ENCODE results near the gene TIAM1.

The TIAM1 gene

GRCh38 chr21:31159808-31160207, 184.3 kb downstream of the TIAM1 start:
- H3K27me3 ChIP-seq, result no peaks in the 10 kb centered on the region
- H3K4me3 ChIP-seq (ENCODE audit: low read depth, low read length), result peak overlapping the region; percentile 81
- DNase-seq, result no peak
- no peaks in the 10 kb centered on the region for H3K9me3 ChIP-seq
- peaks cover 3% of the 10 kb centered on the region for H3K4me1 ChIP-seq
- TF ChIP-seq, protein P1, sequence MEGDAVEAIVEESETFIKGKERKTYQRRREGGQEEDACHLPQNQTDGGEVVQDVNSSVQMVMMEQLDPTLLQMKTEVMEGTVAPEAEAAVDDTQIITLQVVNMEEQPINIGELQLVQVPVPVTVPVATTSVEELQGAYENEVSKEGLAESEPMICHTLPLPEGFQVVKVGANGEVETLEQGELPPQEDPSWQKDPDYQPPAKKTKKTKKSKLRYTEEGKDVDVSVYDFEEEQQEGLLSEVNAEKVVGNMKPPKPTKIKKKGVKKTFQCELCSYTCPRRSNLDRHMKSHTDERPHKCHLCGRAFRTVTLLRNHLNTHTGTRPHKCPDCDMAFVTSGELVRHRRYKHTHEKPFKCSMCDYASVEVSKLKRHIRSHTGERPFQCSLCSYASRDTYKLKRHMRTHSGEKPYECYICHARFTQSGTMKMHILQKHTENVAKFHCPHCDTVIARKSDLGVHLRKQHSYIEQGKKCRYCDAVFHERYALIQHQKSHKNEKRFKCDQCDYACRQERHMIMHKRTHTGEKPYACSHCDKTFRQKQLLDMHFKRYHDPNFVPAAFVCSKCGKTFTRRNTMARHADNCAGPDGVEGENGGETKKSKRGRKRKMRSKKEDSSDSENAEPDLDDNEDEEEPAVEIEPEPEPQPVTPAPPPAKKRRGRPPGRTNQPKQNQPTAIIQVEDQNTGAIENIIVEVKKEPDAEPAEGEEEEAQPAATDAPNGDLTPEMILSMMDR (IDR thresholded peaks at IDR 0.05; ENCODE audit: low read depth, low read length), result no peak
- no peaks in the 10 kb centered on the region for H3K36me3 ChIP-seq

DNA sequence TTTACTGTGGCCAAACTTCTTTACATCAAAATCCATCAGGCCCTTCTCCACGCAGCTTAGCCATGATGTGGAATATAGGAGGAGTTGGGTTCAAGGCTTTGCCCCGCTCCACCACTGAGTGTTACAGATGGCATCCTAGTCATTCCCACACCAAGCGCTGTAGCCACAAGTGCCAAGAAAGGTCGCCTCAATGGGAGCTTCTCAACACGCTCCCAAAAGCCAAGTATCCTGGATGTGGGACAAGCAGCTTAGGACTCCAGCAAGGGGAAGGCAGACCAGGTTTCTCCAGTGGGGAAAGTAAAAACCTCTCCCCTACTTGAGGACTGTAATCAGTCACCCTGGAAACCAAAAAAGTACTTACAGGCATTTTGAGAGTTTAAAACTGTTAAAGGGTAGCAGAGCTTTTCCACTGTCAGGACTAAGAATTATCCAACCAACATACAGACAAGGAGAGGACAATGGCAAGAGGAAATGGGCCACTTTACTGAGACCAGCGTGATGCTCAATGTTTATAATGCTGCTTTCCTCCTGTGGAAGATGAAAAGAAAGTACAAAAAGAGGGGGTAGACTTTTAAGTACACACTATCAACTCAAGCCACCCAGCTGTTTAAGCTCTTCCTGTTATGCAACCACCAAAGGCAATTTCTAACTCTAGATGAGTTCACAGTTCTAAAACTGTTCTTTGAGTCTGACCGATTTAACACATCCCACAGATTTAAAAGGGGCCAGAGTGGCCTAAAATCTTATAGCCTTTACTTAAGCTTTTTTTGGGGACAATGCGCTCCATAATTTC, 185.1 kb downstream of the TIAM1 start:
- no peaks in the 10 kb centered on the region for H3K9me3 ChIP-seq
- no peaks in the 10 kb centered on the region for H3K27me3 ChIP-seq
- H3K4me1 ChIP-seq, result peaks cover 3% of the 10 kb centered on the region
- TF ChIP-seq, protein P1 (IDR thresholded peaks at IDR 0.05; ENCODE audit: low read depth, low read length), result no peak
- peaks cover 3% of the 10 kb centered on the region; the same call in 1 of the 2 replicates for H3K36me3 ChIP-seq
- DNase-seq, result no peak
- peak overlapping the region; percentile 81 for H3K4me3 ChIP-seq (ENCODE audit: low read depth, low read length)

GRCh38 chr21:31157756-31158155, 186.3 kb downstream of the TIAM1 start:
- Histone ChIP-seq H3K4me3 (ENCODE audit: low read depth, low read length) (peak overlapping the region; percentile 81), H3K27me3 (no peaks in the 10 kb centered on the region), H3K4me1 (peaks cover 10% of the 10 kb centered on the region), H3K36me3 (peaks cover 7% of the 10 kb centered on the region), H3K9me3 (no peaks in the 10 kb centered on the region)
- no peak for DNase-seq
- TF ChIP-seq, protein P1 (IDR thresholded peaks at IDR 0.05; ENCODE audit: low read depth, low read length), result no peak

- TF ChIP-seq, protein P1 (IDR thresholded peaks at IDR 0.05; ENCODE audit: low read depth, low read length), result no peak
- Histone ChIP-seq H3K9me3 (no peaks in the 10 kb centered on the region), H3K27me3 (no peaks in the 10 kb centered on the region), H3K4me1 (peaks cover 17% of the 10 kb centered on the region), H3K4me3 (ENCODE audit: low read depth, low read length) (no peak overlapping the region), H3K36me3 (peaks cover 15% of the 10 kb centered on the region)
- DNase-seq, result no peak
These were observed 187.4 kb downstream of the TIAM1 start for GRCh38 chr21:31156662-31157061.

GRCh38 chr21:31156169-31156568, 187.9 kb downstream of the TIAM1 start:
- Histone ChIP-seq H3K4me1 (peaks cover 17% of the 10 kb centered on the region), H3K9me3 (no peaks in the 10 kb centered on the region), H3K4me3 (ENCODE audit: low read depth, low read length) (no peak overlapping the region), H3K36me3 (peaks cover 17% of the 10 kb centered on the region), H3K27me3 (no peaks in the 10 kb centered on the region)
- TF ChIP-seq, protein P1 (IDR thresholded peaks at IDR 0.05; ENCODE audit: low read depth, low read length), result no peak
- no peak for DNase-seq

All from BE2C (cell line).